KMS-11 (cell line): ENCODE data around the gene INTU.

Source experiments
- H2AFZ ChIP-seq: fragments of 200-600 bp; sonication (generic); 2 replicates; pipeline ENCODE4 v1.6.1; 2016; ENCODE audit warnings: antibody characterized with exemption, mixed run types, low read depth
- H3K27ac ChIP-seq: fragments of 200-600 bp; sonication (generic); 2 replicates; pipeline ENCODE4 v1.6.1; 2016; ENCODE audit warnings: mild to moderate bottlenecking, mixed run types
- H3K27me3 ChIP-seq: fragments of 200-600 bp; sonication (generic); 2 replicates; pipeline ENCODE4 v1.6.1; 2017; ENCODE audit warnings: mild to moderate bottlenecking, low read depth, mixed run types, moderate library complexity; ENCODE audit not compliant: insufficient read depth
- H3K36me3 ChIP-seq: fragments of 200-600 bp; sonication (generic); 2 replicates; pipeline ENCODE4 v1.6.1; 2017; ENCODE audit warnings: mild to moderate bottlenecking, mixed run types; ENCODE audit not compliant: insufficient read depth
- H3K4me1 ChIP-seq: fragments of 200-600 bp; sonication (generic); 2 replicates; pipeline ENCODE4 v1.6.1; 2016; ENCODE audit warnings: mild to moderate bottlenecking, low read depth, mixed run types; ENCODE audit not compliant: poor library complexity, severe bottlenecking
- H3K4me2 ChIP-seq: fragments of 200-600 bp; sonication (generic); 2 replicates; pipeline ENCODE4 v1.7.0; 2016; ENCODE audit warnings: mild to moderate bottlenecking, mixed run types
- H3K4me3 ChIP-seq: fragments of 200-600 bp; sonication (generic); IDR thresholded peaks from 2 replicates; pipeline ENCODE4 v1.6.1; 2017; ENCODE audit warnings: low read depth, low read length, mixed read lengths; ENCODE audit not compliant: insufficient read depth
- H3K79me2 ChIP-seq: fragments of 200-600 bp; sonication (generic); 2 replicates; pipeline ENCODE4 v1.6.1; 2016; ENCODE audit warnings: low read depth, mixed run types; ENCODE audit not compliant: insufficient read depth
- H3K9ac ChIP-seq: fragments of 200-600 bp; sonication (generic); 2 replicates; pipeline ENCODE4 v1.6.1; 2016; ENCODE audit warnings: mild to moderate bottlenecking, mixed run types
- H4K20me1 ChIP-seq: fragments of 200-600 bp; sonication (generic); 2 replicates; pipeline ENCODE4 v1.6.1; 2016; ENCODE audit warnings: mild to moderate bottlenecking, mixed run types; ENCODE audit not compliant: insufficient read depth
- TF ChIP-seq, protein P1 (sequence below): fragments of 200-600 bp; sonication (generic); conservative IDR thresholded peaks from 2 replicates; pipeline ENCODE4 v1.6.1; 2017; ENCODE audit warnings: low read depth, mild to moderate bottlenecking, antibody characterized with exemption, low read length, moderate library complexity, mixed read lengths

Gene INTU

DNA sequence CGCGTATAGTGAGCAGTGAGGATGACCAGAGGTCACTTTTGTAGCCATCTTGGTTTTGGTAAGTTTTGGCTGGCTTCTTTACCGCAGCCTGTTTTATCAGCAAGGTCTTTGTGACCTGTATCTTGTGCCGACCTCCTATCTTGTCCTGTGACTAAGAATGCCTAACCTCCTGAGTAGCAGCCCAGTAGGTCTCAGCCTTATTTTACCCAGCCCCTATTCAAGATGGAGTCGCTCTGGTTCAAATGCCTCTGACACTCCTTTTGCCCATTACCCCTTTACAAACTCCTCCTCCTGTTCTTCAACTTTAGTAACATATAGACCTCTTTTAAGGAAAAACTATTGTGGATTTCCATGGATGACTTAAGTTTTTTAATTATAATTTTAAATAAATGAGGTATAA lies 2.6 kb upstream of the INTU start:
- no peaks in the 10 kb centered on the region for H4K20me1 ChIP-seq
- no peaks in the 10 kb centered on the region for H3K4me1 ChIP-seq
- no peaks in the 10 kb centered on the region for H3K36me3 ChIP-seq
- no peak overlapping the region for H3K9ac ChIP-seq
- TF ChIP-seq, protein P1, sequence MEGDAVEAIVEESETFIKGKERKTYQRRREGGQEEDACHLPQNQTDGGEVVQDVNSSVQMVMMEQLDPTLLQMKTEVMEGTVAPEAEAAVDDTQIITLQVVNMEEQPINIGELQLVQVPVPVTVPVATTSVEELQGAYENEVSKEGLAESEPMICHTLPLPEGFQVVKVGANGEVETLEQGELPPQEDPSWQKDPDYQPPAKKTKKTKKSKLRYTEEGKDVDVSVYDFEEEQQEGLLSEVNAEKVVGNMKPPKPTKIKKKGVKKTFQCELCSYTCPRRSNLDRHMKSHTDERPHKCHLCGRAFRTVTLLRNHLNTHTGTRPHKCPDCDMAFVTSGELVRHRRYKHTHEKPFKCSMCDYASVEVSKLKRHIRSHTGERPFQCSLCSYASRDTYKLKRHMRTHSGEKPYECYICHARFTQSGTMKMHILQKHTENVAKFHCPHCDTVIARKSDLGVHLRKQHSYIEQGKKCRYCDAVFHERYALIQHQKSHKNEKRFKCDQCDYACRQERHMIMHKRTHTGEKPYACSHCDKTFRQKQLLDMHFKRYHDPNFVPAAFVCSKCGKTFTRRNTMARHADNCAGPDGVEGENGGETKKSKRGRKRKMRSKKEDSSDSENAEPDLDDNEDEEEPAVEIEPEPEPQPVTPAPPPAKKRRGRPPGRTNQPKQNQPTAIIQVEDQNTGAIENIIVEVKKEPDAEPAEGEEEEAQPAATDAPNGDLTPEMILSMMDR: no peak
- H3K79me2 ChIP-seq: no peaks in the 10 kb centered on the region
- no peak overlapping the region for H3K4me3 ChIP-seq
- no peak overlapping the region for H2AFZ ChIP-seq
- no peak overlapping the region for H3K4me2 ChIP-seq
- no peak overlapping the region for H3K27ac ChIP-seq
- H3K27me3 ChIP-seq: no peaks in the 10 kb centered on the region

DNA sequence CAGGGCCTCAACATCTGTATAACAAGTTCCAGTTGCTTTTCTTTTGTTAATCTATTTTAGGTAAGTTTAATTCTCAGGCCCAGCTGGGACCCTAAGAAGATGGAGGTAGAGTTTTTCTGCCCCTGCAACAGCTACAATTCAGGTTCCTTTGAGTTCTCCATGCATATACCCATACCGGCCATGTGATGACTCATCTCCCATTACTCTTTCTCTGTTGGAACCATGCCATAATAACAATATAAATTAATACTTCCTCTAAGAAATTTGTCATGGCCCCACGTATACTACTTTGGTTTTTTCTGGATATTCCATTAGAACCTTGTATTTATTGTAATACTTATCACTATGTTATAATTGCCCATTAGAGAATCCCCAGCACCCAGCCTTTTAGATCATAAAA lies 1.3 kb upstream of the INTU start:
- Histone ChIP-seq H4K20me1 (no peaks in the 10 kb centered on the region), H3K79me2 (no peaks in the 10 kb centered on the region), H3K4me2 (no peak overlapping the region), H2AFZ (no peak overlapping the region), H3K36me3 (no peaks in the 10 kb centered on the region), H3K27me3 (no peaks in the 10 kb centered on the region), H3K4me1 (no peaks in the 10 kb centered on the region), H3K9ac (no peak overlapping the region), H3K4me3 (no peak overlapping the region), H3K27ac (no peak overlapping the region)
- TF ChIP-seq, protein P1: no peak

- Histone ChIP-seq H2AFZ (no peak overlapping the region), H3K9ac (no peak overlapping the region), H3K4me3 (no peak overlapping the region), H3K4me2 (no peak overlapping the region), H3K79me2 (no peaks in the 10 kb centered on the region), H3K27ac (no peak overlapping the region), H4K20me1 (no peaks in the 10 kb centered on the region), H3K27me3 (no peaks in the 10 kb centered on the region), H3K4me1 (no peaks in the 10 kb centered on the region), H3K36me3 (no peaks in the 10 kb centered on the region)
- TF ChIP-seq, protein P1: no peak
These were observed 1.4 kb downstream of the INTU start for GRCh38 chr4:127634181-127634580.

- Histone ChIP-seq H3K27ac (no peak overlapping the region), H3K27me3 (no peaks in the 10 kb centered on the region), H3K4me3 (no peak overlapping the region), H3K79me2 (no peaks in the 10 kb centered on the region), H2AFZ (no peak overlapping the region), H3K4me1 (no peaks in the 10 kb centered on the region), H3K36me3 (no peaks in the 10 kb centered on the region), H3K9ac (no peak overlapping the region), H3K4me2 (no peak overlapping the region), H4K20me1 (no peaks in the 10 kb centered on the region)
- TF ChIP-seq, protein P1: no peak
These were observed 8.8 kb downstream of the INTU start for GRCh38 chr4:127641524-127641923.

DNA sequence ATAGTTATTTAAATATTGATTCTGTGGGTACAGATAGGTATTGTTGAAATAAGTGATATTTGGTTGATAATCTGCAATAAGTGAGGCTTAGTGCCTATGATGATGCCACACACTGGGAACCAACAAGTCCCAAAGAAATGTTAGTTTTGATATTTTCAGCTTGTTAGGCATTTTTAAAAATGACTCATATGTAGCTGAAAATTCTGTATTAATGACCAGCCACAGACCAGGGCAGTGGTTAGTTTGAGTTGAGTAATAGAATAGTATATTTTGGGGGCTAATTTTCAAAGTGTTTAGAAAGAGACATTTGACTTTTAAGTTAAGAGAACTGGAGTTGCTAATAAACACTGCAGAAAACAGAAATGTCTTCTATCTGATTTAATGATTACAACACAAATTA lies 9.4 kb downstream of the INTU start:
- H3K4me3 ChIP-seq: no peak overlapping the region
- H3K36me3 ChIP-seq: no peaks in the 10 kb centered on the region
- H3K79me2 ChIP-seq: no peaks in the 10 kb centered on the region
- no peak overlapping the region for H3K27ac ChIP-seq
- H2AFZ ChIP-seq: no peak overlapping the region
- TF ChIP-seq, protein P1: no peak
- no peaks in the 10 kb centered on the region for H4K20me1 ChIP-seq
- no peaks in the 10 kb centered on the region for H3K4me1 ChIP-seq
- no peak overlapping the region for H3K4me2 ChIP-seq
- no peak overlapping the region for H3K9ac ChIP-seq
- no peaks in the 10 kb centered on the region for H3K27me3 ChIP-seq
